HT1080 (cell line): ENCODE results near the gene SLC18A2. TPM values are rescaled to one million over a fixed set of nuclear protein-coding genes. Genes with fewer than 3 reads are reported as not detected.
A peak's percentile ranks its signal among the peaks of the same experiment; 100 is the strongest.

Experiments used
- DNase-seq: peaks from one replicate; pipeline ENCODE4 v3.0.0-alpha.2; 2015; ENCODE audit warnings: low read depth
- total RNA-seq: library from RNA; depleted of rRNA; stranded (reverse); fragments of >200 nt; shearing (Covaris generic); gene quantifications from 2 replicates; pipeline ENCODE4 v1.2.3, GENCODE V29; 2014; rRNA removed

SLC18A2 gene
- total RNA-seq, 1 experiment from 2014 or later: not detected

DNA sequence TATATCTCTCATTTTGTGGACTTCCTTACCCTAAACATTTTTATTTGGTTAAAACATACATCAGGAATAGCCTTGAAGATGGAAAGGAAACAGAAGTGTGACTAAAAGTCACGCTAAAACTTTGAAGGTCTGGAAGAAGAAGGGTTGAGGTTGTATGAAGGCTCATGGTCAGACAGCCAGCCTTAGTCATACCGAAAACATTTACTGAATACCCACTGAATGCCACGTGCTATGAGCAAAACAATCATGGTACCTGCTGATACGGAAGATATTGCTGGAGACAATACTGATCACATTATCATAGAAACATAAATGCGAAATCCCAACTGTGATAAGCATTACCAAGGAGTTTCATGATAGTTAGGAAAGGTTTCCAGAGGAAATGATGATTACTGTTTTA, 70.3 kb downstream of the SLC18A2 start:
- peak; percentile 52 for DNase-seq

DNA sequence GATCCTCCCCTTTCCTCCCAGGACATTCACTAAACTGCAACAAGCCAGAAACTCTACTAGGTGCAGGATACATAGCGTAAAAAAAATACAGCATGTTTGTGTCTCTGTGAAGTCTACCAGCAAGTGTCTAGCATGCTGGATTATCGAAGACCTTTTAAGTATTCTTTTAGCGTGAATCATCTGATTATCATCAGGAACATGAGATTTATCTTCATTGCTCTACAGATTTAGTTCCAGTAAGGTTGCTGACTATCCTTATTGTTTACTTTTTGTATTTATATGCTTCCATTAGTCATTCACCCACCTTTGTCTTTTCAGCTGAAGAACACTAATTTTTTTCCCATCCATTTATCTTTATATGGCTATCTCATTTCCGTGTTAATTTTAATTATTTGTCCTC, 71.5 kb downstream of the SLC18A2 start:
- no peak for DNase-seq

DNA sequence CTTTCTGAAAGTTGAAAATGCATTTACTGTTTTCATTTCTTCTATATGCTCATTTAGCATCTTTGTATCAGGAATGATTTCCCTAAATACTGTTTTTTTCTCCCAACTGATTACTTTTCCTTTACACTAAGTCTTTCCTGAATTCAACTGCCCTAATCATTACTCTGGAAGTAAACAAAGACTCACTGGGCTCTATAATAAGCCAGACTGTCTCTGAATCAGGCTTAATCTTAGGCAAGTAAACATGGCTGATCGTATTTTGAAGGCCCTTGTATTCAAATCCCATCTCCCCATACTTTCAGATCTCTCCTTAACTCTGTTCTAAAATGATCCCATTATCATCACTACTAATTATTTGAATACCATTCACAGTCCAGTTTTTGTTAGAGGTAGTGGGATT, 72.7 kb downstream of the SLC18A2 start:
- no peak for DNase-seq

DNA sequence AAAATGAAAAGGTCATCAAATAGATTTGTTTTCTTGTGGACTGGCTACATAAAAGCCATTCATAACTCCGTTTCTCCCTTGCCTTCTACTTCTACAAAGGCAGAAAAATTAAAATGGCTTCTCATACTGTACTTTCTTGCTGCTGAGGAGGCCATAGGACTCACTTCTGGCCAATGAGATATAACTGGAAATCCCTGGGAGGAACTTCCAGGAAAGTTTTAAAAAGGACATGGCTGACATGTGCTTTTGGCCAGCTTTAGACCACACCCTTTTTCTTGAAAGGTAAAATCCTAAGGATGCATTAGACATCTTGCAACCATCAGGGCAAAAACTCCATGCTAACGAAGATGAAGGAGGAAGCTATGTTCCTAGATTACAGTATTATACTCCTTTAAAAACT, 75.8 kb downstream of the SLC18A2 start:
- DNase-seq: no peak

DNA sequence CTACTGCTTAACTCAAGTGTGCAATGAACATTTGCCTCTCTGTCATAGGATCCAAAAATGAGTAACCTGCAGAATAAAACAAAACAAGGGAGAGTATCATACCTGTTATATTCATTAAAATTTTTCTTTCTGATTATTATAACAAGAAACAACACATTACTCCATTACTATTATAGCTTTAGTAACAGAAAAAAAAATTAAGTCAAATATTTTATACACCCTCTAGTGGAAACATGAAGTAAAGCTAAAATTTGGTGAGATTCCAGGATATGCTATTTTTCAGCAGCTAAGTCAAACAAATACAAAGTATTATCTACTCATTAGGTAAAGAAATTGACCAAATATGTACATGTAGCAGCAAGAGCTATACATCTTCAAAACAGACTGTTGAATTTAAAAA, 78.0 kb downstream of the SLC18A2 start:
- DNase-seq: no peak

DNA sequence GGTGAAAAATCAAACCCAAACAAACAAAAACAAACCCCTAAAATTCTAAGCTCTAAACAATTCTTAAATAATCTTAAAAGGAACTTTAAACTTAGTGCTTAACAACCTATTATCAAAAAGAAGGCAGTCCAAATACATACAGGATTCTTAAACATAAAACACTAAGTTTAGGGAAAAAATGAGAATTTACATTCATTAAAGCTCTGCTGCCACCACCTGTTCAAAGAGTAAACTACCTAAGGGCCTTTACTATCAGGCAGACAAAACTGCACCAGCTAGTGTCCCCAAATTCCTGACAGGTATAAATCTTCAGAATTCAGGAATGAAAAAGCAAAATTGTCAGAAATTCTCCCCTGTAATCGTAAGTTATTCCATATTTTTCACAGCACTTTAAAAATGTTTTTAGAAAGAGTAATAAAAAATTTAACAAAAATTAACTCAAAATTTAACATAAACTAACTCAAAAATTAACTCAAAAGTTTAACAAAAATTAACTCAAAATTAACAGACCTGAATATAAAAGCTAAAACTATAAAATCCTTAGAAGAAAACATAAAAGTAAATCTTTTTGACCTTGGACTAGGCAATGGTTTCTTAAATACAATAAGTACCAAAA, 79.2 kb downstream of the SLC18A2 start:
- peak; percentile 15 for DNase-seq

DNA sequence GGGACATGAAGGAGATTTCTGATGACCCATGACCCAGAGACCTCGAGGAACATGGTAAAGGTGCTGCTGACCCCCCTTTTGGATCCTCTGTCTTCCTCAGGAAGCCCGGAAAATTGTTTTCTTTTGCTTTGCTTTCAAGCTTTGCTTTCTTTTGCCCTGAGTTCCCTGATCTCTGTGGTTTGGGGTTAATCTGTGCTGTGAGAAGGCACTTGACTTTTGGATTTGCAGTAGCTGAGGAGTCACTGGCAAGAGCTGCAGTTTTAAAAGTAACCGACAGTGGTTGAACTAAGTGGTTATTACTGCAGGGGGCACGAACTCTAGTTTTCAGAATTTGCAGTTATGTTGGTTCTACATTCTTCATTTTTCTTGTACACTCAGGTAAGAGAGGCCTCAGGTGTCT, 81.3 kb downstream of the SLC18A2 start:
- DNase-seq: peak; percentile 36

DNA sequence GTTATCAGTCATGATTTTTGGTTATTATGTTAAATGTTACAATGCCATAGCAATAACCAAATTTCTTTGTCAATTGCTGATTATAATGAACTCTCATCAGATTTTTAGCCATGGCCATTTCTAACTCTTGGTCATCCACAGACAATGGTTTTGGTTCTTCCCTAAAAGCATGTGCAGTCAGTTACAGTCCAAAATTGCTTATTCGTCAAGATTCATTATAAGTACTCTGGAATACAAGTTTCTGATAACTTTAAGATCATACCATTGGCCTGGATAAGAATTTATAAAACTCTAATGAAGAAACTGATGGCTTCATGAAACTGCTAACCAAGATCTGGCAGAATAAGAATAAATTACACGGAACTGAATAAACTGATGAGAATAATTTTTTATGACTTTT, 83.5 kb downstream of the SLC18A2 start:
- no peak for DNase-seq

DNA sequence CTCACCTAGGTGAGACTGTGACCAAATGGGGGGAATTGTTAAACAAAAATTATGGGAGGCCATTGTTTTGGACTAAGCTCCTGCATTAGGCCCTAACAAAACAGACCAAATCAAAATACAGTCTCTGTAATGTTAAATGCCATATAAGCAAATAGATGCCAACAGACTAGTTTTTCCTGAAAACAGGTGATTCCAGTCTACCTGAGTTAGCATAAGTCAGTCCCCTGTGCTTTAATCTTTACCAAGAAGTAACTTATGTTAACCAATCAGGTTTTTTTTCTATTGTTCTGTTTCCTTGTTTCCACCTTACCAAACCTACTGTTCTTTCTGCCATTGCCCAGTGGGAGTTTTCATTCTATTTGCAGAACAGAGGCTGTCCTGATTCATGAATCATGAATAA, 86.3 kb downstream of the SLC18A2 start:
- no peak for DNase-seq

Other genes starting within 250 kb of the SLC18A2 start
- 3.9 and 7.1 TPM in 2 replicates for gene SHTN1, start 235.9 kb upstream of the SLC18A2 start, total RNA-seq
- gene VAX1, start 102.8 kb upstream of the SLC18A2 start, total RNA-seq: not detected in 2 replicates
- not detected in 2 replicates for gene KCNK18, start 43.6 kb upstream of the SLC18A2 start, total RNA-seq
- gene PDZD8, start 134.3 kb downstream of the SLC18A2 start, total RNA-seq: 16.7 and 26.1 TPM in 2 replicates